Parathyroid adenoma (tissue), 2 donors: ENCODE measurements around the gene KHDC3L.

ENCODE experiments used
- H2AFZ ChIP-seq: fragments of 300-600 bp; sonication (generic); one replicate; pipeline ENCODE4 v1.7.0; 2017; ENCODE audit warnings: antibody characterized with exemption, mild to moderate bottlenecking
- H3K27ac ChIP-seq: fragments of 300-600 bp; sonication (generic); one replicate; pipeline ENCODE4 v1.7.0; 2017
- H3K27me3 ChIP-seq: fragments of 300-600 bp; sonication (generic); one replicate; pipeline ENCODE4 v1.7.0; 2017; ENCODE audit warnings: low read length; ENCODE audit not compliant: control insufficient read depth, insufficient read depth
- H3K36me3 ChIP-seq: fragments of 300-600 bp; sonication (generic); one replicate; pipeline ENCODE4 v1.7.0; 2017; ENCODE audit warnings: low read length; ENCODE audit not compliant: control insufficient read depth, insufficient read depth
- H3K4me1 ChIP-seq: fragments of 300-600 bp; sonication (generic); one replicate; pipeline ENCODE4 v1.7.0; 2017; ENCODE audit warnings: control low read depth
- H3K4me2 ChIP-seq: fragments of 300-600 bp; sonication (generic); one replicate; pipeline ENCODE4 v1.7.0; 2017; ENCODE audit warnings: low read length
- H3K4me3 ChIP-seq: fragments of 300-600 bp; sonication (generic); one replicate; pipeline ENCODE4 v1.7.0; 2017; ENCODE audit warnings: low read depth, low read length
- H3K79me2 ChIP-seq: fragments of 300-600 bp; sonication (generic); one replicate; pipeline ENCODE4 v1.7.0; 2017; ENCODE audit warnings: control low read depth
- H3K9ac ChIP-seq: fragments of 300-600 bp; sonication (generic); one replicate; pipeline ENCODE4 v1.7.0; 2017; ENCODE audit warnings: mild to moderate bottlenecking
- H3K9me3 ChIP-seq: fragments of 300-600 bp; sonication (generic); one replicate; pipeline ENCODE4 v1.7.0; 2017; ENCODE audit warnings: low read length; ENCODE audit not compliant: control insufficient read depth
- CTCF ChIP-seq: fragments of 300-600 bp; sonication (generic); IDR thresholded peaks from one replicate; pipeline ENCODE4 v1.7.0; 2017; ENCODE audit warnings: antibody characterized with exemption, mild to moderate bottlenecking
- donor health status: primary hyperparathyroidism.

KHDC3L gene

GRCh38 chr6:73353636-73354593, 8.5 kb upstream of the KHDC3L start, which contains the start of gene DPPA5:
Gene DPPA5 (minus strand): TSS chr6:73354276. CDS start chr6:73354225, 51 bp downstream.
- Histone ChIP-seq H3K79me2 (no peaks in the 10 kb centered on the region), H3K27ac (no peak within 1 kb of the TSS), H3K4me1 (no peaks in the 10 kb centered on the region), H3K36me3 (no peaks in the 10 kb centered on the region), H3K9ac (no peak within 1 kb of the TSS), H3K4me2 (no peak within 1 kb of the TSS), H3K4me3 (no peak within 1 kb of the TSS), H3K27me3 (no peaks in the 10 kb centered on the region), H2AFZ (no peak within 1 kb of the TSS), H3K9me3 (no peaks in the 10 kb centered on the region)
- no peak for TF ChIP-seq CTCF

GRCh38 chr6:73362869-73363536, 545 bp downstream of the KHDC3L start:
- Histone ChIP-seq H3K36me3 (no peaks in the 10 kb centered on the region), H3K4me1 (no peaks in the 10 kb centered on the region), H3K9ac (no peak overlapping the region), H2AFZ (no peak overlapping the region), H3K27ac (no peak overlapping the region), H3K4me3 (no peak overlapping the region), H3K9me3 (no peaks in the 10 kb centered on the region), H3K79me2 (no peaks in the 10 kb centered on the region), H3K27me3 (no peaks in the 10 kb centered on the region), H3K4me2 (no peak overlapping the region)
- no peak for TF ChIP-seq CTCF

DNA sequence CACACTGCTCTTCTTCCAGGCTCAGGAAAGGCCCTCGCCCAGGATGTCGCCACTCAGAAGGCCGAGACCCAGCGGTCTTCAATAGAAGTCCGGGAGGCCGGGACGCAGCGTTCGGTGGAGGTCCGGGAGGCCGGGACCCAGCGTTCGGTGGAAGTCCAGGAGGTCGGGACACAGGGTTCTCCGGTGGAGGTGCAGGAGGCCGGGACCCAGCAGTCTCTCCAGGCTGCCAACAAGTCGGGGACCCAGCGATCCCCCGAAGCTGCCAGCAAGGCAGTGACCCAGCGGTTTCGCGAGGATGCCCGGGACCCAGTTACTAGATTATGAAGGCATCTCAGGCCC, 1.0 kb downstream of the KHDC3L start:
- no peaks in the 10 kb centered on the region for H3K4me1 ChIP-seq
- no peaks in the 10 kb centered on the region for H3K9me3 ChIP-seq
- H3K27me3 ChIP-seq: no peaks in the 10 kb centered on the region
- H2AFZ ChIP-seq: no peak overlapping the region
- no peak overlapping the region for H3K4me2 ChIP-seq
- H3K27ac ChIP-seq: no peak overlapping the region
- H3K79me2 ChIP-seq: no peaks in the 10 kb centered on the region
- no peak overlapping the region for H3K9ac ChIP-seq
- TF ChIP-seq CTCF: no peak
- H3K4me3 ChIP-seq: no peak overlapping the region
- no peaks in the 10 kb centered on the region for H3K36me3 ChIP-seq

GRCh38 chr6:73364121-73364520, 1.7 kb downstream of the KHDC3L start:
- no peak overlapping the region for H3K27ac ChIP-seq
- TF ChIP-seq CTCF: no peak
- H3K4me2 ChIP-seq: no peak overlapping the region
- no peak overlapping the region for H2AFZ ChIP-seq
- H3K4me3 ChIP-seq: no peak overlapping the region
- no peaks in the 10 kb centered on the region for H3K79me2 ChIP-seq
- no peak overlapping the region for H3K9ac ChIP-seq
- H3K4me1 ChIP-seq: no peaks in the 10 kb centered on the region
- H3K36me3 ChIP-seq: no peaks in the 10 kb centered on the region
- H3K9me3 ChIP-seq: no peaks in the 10 kb centered on the region
- no peaks in the 10 kb centered on the region for H3K27me3 ChIP-seq
